ENCODE data around the gene CCNJL. TPM values are rescaled to one million over a fixed set of nuclear protein-coding genes. Genes with fewer than 3 reads are reported as not detected.

The CCNJL gene
- total and polyA plus RNA-seq, 8 donors = 8.6 to 19.6 (median 10.6) TPM

- peak; percentile 55 for ATAC-seq
- H3K36me3 ChIP-seq = no peaks in the 10 kb centered on the region
- no peak overlapping the region for H3K4me3 ChIP-seq
- no peaks in the 10 kb centered on the region for H3K27me3 ChIP-seq
- no peak for TF ChIP-seq CTCF (IDR thresholded peaks at IDR 0.05)
- intact Hi-C loops (cut with DNase I) = no loop called here
- no peaks in the 10 kb centered on the region for H3K4me1 ChIP-seq
- no peaks in the 10 kb centered on the region for H3K9me3 ChIP-seq
- DNase-seq = no peak
- H3K27ac ChIP-seq = no peak overlapping the region
These were observed 21.4 kb upstream of the CCNJL start for GRCh38 chr5:160333721-160334120.

- Histone ChIP-seq H3K4me1 (no peaks in the 10 kb centered on the region), H3K27ac (no peak overlapping the region), H3K9me3 (no peaks in the 10 kb centered on the region), H3K36me3 (no peaks in the 10 kb centered on the region), H3K27me3 (no peaks in the 10 kb centered on the region), H3K4me3 (no peak overlapping the region)
- DNase-seq = no peak
- intact Hi-C loops (cut with DNase I) = no loop called here
- ATAC-seq = no peak
- TF ChIP-seq CTCF (IDR thresholded peaks at IDR 0.05) = no peak
These were observed 17.8 kb upstream of the CCNJL start for GRCh38 chr5:160330212-160330611.

GRCh38 chr5:160327818-160328217, 15.5 kb upstream of the CCNJL start:
- H3K36me3 ChIP-seq = no peaks in the 10 kb centered on the region
- no peak for TF ChIP-seq CTCF (IDR thresholded peaks at IDR 0.05)
- no peak for ATAC-seq
- no peaks in the 10 kb centered on the region for H3K9me3 ChIP-seq
- no peak for DNase-seq
- H3K27me3 ChIP-seq = no peaks in the 10 kb centered on the region
- no peaks in the 10 kb centered on the region for H3K4me1 ChIP-seq
- intact Hi-C loops (cut with DNase I) = no loop called here
- H3K4me3 ChIP-seq = no peak overlapping the region
- H3K27ac ChIP-seq = no peak overlapping the region

- no peaks in the 10 kb centered on the region for H3K36me3 ChIP-seq
- H3K4me1 ChIP-seq = no peaks in the 10 kb centered on the region
- no peak overlapping the region for H3K4me3 ChIP-seq
- no peaks in the 10 kb centered on the region for H3K9me3 ChIP-seq
- DNase-seq (no peak), ATAC-seq (no peak)
- no peak overlapping the region for H3K27ac ChIP-seq
- intact Hi-C loops (cut with DNase I) = no loop called here
- H3K27me3 ChIP-seq = no peaks in the 10 kb centered on the region
- TF ChIP-seq CTCF (IDR thresholded peaks at IDR 0.05) = no peak
These were observed 14.6 kb upstream of the CCNJL start for GRCh38 chr5:160326981-160327380.

GRCh38 chr5:160325716-160326115, 13.4 kb upstream of the CCNJL start:
- H3K4me3 ChIP-seq = no peak overlapping the region
- TF ChIP-seq CTCF (IDR thresholded peaks at IDR 0.05) = no peak
- ATAC-seq (no peak), DNase-seq (no peak)
- H3K4me1 ChIP-seq = no peaks in the 10 kb centered on the region
- H3K9me3 ChIP-seq = no peaks in the 10 kb centered on the region
- H3K27me3 ChIP-seq = no peaks in the 10 kb centered on the region
- H3K27ac ChIP-seq = no peak overlapping the region
- intact Hi-C loops (cut with DNase I) = no loop called here
- no peaks in the 10 kb centered on the region for H3K36me3 ChIP-seq

Data from left lung (tissue), 10 donors.